ENCODE data around the gene GRM4.

Gene GRM4

DNA sequence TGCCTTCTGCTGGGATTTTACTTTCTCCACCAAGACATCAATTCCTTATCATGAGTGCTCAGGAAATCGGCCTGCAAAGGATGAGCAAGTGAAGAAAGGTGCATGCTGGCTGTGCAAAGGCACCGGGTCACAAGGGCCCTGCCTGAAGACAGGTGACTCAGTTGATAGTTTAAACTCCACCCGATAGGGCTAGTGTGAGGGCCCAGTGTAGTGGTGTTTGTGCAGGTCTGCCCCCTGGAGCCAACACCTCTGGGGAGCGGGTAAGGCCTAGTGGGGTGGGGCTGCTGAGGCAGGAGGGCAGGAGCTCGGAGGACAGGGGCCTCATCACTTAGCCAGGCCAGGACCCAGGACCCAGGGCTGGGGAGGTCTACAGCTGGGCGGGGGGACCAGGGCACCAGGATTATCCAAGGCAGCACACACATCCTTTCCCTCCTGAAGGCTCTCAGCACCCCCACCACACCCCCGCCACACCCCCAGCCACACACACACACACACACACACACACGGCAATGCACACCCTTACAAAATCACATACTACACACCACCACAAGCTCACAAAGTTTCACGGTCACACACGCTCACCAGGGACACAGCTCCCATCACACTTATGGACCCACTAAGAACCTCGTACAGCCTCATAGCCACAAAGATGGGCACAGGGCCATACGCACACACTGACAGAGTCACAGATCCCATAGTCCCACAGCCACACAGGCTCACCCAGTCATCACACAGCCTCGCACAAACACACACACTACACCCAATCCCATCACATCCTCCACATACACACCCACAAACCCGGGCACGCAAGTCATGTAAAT lies 75.4 kb downstream of the GRM4 start:
- no peaks in the 10 kb centered on the region for H3K27me3 ChIP-seq (ENCODE audit: low read length)
- no peak overlapping the region for H3K27ac ChIP-seq (ENCODE audit: low read depth, low read length)

DNA sequence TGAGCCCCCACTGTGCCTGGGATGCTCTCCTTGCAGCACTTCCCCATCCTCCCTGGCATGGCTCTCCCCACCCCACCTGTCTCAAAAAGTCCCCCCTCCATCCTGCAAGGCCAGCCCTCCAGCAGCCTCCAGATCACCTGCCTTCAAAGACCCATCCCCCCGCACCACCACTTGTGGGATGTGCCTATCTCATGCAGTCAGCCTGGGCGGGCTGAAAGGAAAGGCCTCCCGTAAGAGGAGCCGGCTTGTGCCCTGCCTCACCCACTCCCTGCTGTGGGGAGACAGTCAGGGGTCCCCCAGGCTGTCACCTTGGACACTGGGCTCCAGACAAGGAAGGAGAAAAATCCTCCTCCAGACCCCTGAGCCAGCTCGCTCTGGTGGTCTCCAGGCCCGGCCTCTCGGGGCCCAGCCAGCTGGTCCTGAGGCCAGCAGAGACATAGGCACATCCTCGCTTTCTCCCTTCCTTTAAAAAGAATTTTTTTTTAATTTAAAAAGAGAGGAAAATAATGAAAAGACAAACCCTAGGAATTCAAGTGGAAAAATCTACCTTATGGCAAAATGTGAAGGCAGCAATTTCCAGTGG lies 77.3 kb downstream of the GRM4 start:
- H3K4me3 ChIP-seq (ENCODE audit: insufficient read depth, low read length, poor library complexity, severe bottlenecking), result no peak overlapping the region
- H3K27ac ChIP-seq (ENCODE audit: low read depth, low read length), result no peak overlapping the region
- H3K27me3 ChIP-seq (ENCODE audit: low read length), result no peaks in the 10 kb centered on the region
- no peak for TF ChIP-seq EZH2phosphoT487 (conservative IDR thresholded peaks at IDR 0.05; ENCODE audit: low read length)
- TF ChIP-seq, protein P1, sequence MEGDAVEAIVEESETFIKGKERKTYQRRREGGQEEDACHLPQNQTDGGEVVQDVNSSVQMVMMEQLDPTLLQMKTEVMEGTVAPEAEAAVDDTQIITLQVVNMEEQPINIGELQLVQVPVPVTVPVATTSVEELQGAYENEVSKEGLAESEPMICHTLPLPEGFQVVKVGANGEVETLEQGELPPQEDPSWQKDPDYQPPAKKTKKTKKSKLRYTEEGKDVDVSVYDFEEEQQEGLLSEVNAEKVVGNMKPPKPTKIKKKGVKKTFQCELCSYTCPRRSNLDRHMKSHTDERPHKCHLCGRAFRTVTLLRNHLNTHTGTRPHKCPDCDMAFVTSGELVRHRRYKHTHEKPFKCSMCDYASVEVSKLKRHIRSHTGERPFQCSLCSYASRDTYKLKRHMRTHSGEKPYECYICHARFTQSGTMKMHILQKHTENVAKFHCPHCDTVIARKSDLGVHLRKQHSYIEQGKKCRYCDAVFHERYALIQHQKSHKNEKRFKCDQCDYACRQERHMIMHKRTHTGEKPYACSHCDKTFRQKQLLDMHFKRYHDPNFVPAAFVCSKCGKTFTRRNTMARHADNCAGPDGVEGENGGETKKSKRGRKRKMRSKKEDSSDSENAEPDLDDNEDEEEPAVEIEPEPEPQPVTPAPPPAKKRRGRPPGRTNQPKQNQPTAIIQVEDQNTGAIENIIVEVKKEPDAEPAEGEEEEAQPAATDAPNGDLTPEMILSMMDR (IDR thresholded peaks at IDR 0.05; ENCODE audit: insufficient read depth, low read length, poor library complexity, severe bottlenecking), result no peak
- H3K36me3 ChIP-seq (ENCODE audit: low read length), result no peaks in the 10 kb centered on the region
- H3K9me3 ChIP-seq (ENCODE audit: insufficient read depth, low read length), result peaks cover 18% of the 10 kb centered on the region; the same call in 1 of the 2 replicates
- H3K4me2 ChIP-seq (ENCODE audit: low read depth, low read length, poor library complexity, severe bottlenecking), result no peak overlapping the region
- no peaks in the 10 kb centered on the region for H3K79me2 ChIP-seq (ENCODE audit: insufficient read depth, low read length)
- H3K9ac ChIP-seq (ENCODE audit: low read length), result no peak overlapping the region
- H4K20me1 ChIP-seq (ENCODE audit: low read depth, low read length), result no peaks in the 10 kb centered on the region
- no peak overlapping the region for H2AFZ ChIP-seq (ENCODE audit: low read depth, low read length, severe bottlenecking)
- no peaks in the 10 kb centered on the region for H3K9me2 ChIP-seq (replicated peaks; ENCODE audit: insufficient read depth, low read length)
- no peaks in the 10 kb centered on the region for H3F3A ChIP-seq (ENCODE audit: insufficient read depth)

More for the DNA sequence above, 75.4 kb downstream of the GRM4 start:
- peaks cover 18% of the 10 kb centered on the region; the same call in 1 of the 2 replicates for H3K9me3 ChIP-seq (ENCODE audit: insufficient read depth, low read length)
- no peak overlapping the region for H2AFZ ChIP-seq (ENCODE audit: low read depth, low read length, severe bottlenecking)
- no peak overlapping the region for H3K9ac ChIP-seq (ENCODE audit: low read length)
- no peaks in the 10 kb centered on the region for H3F3A ChIP-seq (ENCODE audit: insufficient read depth)
- H3K36me3 ChIP-seq (ENCODE audit: low read length), result no peaks in the 10 kb centered on the region
- no peak overlapping the region for H3K4me3 ChIP-seq (ENCODE audit: insufficient read depth, low read length, poor library complexity, severe bottlenecking)
- H3K79me2 ChIP-seq (ENCODE audit: insufficient read depth, low read length), result no peaks in the 10 kb centered on the region
- no peaks in the 10 kb centered on the region for H4K20me1 ChIP-seq (ENCODE audit: low read depth, low read length)
- no peak overlapping the region for H3K4me2 ChIP-seq (ENCODE audit: low read depth, low read length, poor library complexity, severe bottlenecking)
- H3K9me2 ChIP-seq (replicated peaks; ENCODE audit: insufficient read depth, low read length), result no peaks in the 10 kb centered on the region
- TF ChIP-seq EZH2phosphoT487 (conservative IDR thresholded peaks at IDR 0.05; ENCODE audit: low read length), result no peak
- TF ChIP-seq, protein P1 (IDR thresholded peaks at IDR 0.05; ENCODE audit: insufficient read depth, low read length, poor library complexity, severe bottlenecking), result no peak

DNA sequence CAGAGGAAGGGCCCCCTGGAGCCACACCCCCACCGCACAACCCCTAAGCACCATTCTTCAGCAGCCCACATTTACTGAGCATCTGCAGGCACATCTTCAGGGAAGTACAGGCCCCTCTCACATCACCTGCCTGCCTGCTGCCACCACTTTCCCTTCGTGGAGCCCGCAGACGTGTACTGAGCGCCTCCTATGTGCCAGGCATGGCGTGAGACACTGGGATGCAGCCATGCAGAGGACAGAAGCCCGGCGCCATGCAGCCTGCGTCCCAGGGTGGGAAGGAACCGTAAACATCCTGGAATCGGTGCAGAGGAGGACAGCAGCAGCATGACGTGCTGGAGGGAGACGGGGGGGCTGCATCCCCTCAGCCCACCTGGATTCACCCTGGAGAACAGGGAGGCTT lies 78.1 kb downstream of the GRM4 start:
- Histone ChIP-seq H3K9me2 (replicated peaks; ENCODE audit: insufficient read depth, low read length) (no peaks in the 10 kb centered on the region), H3K27me3 (ENCODE audit: low read length) (no peaks in the 10 kb centered on the region), H3K27ac (ENCODE audit: low read depth, low read length) (no peak overlapping the region), H3K4me3 (ENCODE audit: insufficient read depth, low read length, poor library complexity, severe bottlenecking) (no peak overlapping the region), H3F3A (ENCODE audit: insufficient read depth) (no peaks in the 10 kb centered on the region), H3K79me2 (ENCODE audit: insufficient read depth, low read length) (no peaks in the 10 kb centered on the region), H3K36me3 (ENCODE audit: low read length) (no peaks in the 10 kb centered on the region), H4K20me1 (ENCODE audit: low read depth, low read length) (no peaks in the 10 kb centered on the region), H3K9ac (ENCODE audit: low read length) (no peak overlapping the region), H2AFZ (ENCODE audit: low read depth, low read length, severe bottlenecking) (no peak overlapping the region), H3K4me2 (ENCODE audit: low read depth, low read length, poor library complexity, severe bottlenecking) (no peak overlapping the region), H3K9me3 (ENCODE audit: insufficient read depth, low read length) (peaks cover 15% of the 10 kb centered on the region; the same call in 1 of the 2 replicates)
- TF ChIP-seq, protein P1 (IDR thresholded peaks at IDR 0.05; ENCODE audit: insufficient read depth, low read length, poor library complexity, severe bottlenecking), result peak; percentile 34
- TF ChIP-seq EZH2phosphoT487 (conservative IDR thresholded peaks at IDR 0.05; ENCODE audit: low read length), result no peak

Measured in SU-DHL-6 (cell line).